Measurements from ENCODE around the gene CLDN34.

Gene CLDN34

DNA sequence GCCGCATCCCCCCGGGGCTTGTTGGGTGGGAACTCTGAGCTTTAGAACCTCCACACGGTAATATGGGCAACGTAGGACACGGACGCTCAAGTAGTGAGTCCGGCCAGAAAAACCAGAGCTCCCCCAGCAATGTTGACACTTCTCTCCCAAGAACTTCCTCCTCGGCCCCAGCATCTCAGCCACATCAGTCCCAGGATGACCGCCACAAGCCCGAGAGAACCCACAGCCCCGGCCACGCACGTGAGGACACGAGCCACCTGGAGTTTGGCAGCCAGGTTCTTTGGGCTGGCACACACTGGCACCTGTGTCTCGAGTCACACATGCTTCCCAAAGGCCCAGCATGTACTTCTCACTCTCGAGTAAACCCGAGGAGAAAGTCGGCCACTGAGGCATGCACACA lies 16.3 kb downstream of the CLDN34 start:
- no peak for DNase-seq

DNA sequence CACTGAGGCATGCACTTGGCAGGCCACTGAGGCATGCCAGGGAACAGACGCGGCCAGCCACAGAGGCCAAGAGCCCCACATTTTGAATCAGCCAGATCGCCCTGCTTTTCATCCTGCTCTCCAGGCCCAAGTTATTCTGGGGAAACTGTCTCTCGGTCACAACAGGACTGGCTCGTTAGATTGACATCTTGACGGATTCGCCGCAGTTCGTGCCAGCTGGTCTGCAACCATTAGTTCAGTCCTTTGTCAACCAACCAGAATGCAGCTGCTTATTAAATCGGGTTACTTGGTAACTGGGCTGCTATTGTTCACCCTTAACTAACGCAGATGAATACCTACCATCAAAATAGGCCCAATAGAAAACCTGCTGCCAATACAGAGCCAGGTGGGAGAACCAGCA lies 16.7 kb downstream of the CLDN34 start:
- DNase-seq: no peak

GRCh38 chrX:9988762-9989161 lies 21.6 kb downstream of the CLDN34 start:
- no peak for DNase-seq

DNA sequence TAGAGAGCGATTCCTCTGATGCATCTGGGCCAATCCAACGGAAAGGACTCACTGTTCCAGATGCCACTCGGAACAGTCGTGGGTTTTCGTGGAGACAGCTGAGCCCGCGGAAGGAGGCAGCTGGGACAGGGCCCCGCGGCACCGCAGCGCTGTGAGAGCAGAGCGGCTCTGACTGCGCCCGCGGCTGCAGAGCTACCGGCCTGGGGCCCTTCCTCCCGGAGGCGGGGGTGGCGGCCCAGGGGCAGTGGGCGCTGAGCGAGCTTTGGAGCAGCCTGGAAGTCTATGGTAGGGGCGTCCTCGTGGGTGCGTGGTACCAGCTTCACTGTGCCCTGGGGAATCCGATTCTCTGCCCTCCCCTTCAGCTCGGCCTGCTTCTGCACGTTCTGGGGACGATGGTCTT lies 24.9 kb downstream of the CLDN34 start:
- DNase-seq: no peak

DNA sequence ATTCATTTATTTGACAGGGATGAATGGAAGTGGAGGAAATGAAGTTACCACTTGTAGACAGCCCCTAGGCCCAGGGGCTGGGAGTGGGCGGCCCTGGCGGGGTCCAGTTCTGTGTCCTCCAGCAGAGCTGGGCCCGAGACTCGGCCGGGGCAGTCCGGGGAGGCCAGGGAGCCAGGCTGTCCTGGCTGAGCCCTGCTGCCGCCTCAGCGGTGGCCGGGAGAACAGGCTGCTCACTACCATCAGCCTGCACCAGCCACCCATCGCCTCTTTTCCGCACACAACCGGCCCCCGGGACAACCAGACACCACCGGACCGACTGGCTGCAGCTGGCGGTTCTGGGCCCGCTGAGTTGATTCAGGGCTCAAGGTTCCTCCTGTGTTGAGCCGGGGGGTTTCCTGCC lies 25.6 kb downstream of the CLDN34 start:
- DNase-seq: no peak

GRCh38 chrX:9995855-9996339 lies 28.7 kb downstream of the CLDN34 start:
- peak; percentile 65 for DNase-seq

- no peak for DNase-seq
Measured at GRCh38 chrX:9997041-9997440, 29.9 kb downstream of the CLDN34 start.

DNA sequence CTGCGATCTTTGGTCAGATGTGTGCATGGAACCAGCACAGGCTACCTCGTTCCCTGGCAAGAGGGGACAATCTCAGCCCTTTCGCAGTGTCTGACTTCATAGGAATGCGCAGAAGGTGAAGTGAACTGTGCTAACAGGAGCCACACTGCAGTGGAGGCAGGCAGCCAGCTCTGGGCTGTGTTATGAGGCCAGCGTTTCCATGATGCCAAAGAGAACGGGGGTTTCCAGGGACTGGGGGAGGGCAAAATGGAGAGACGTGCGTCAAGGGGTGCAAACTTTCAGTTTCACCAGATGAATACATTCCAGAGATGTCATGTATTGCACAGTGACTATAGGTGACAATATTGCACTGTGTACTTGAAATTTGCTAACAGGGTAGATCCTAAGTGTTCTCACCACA lies 30.4 kb downstream of the CLDN34 start:
- no peak for DNase-seq

DNA sequence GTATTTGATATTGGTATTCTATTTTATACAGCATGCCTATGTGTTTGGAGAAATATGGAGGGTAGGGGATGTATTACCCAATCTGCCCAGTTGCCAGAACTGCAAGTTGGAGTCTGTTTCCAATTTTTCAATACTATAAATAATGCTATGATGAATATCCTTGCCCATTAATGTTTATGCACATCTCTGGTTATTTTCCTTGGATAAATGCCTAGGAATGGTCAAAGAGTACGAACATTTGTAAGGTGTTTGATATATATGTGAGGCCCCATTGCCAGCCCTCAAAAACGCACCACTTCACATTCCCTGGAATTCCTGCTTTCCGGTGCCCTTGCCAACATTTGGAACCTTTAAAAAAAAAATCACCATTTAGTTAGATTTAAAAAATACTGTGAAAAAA lies 34.3 kb downstream of the CLDN34 start:
- DNase-seq: no peak

- DNase-seq: no peak
Measured at GRCh38 chrX:10004832-10005475, 37.8 kb downstream of the CLDN34 start.

DNA sequence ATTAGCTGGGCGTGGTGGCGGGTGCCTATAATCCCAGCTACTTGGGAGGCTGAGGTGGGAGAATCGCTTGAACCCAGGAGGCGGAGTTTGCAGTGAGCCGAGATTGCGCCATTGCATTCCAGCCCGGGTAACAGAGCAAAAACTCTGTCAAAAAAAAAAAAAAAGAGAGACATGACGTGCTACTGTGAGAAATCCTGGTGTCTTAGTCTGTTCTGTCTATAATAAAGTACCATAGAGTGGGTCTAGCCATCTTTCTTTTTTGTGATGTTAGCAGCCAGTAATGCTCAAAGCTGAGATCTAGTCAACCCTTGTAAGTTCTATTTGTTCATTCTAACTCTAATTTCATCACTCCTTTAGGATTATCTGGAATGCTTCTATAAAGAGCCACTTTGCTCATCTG lies 38.9 kb downstream of the CLDN34 start:
- DNase-seq: no peak

DNA sequence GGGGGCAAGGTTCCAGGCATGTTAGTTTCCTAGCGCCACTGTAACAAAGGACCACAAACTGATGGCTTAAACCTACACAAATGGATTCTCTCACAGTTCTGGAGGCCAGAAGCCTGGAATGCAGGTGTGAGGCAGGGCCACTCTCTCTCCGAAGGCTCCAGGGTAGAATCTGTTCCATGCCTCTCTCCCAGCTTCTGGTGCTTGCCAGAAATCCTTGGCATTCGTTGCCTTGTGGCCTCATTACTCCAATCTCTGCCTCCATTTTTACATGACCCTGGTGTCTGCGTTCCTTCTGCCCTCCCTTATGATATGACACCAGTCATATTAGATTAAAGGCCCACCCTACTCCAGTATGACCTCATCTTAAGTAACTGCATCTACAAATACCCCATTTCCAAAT lies 39.6 kb downstream of the CLDN34 start:
- no peak for DNase-seq

- DNase-seq: no peak
Measured at GRCh38 chrX:10007621-10008020, 40.5 kb downstream of the CLDN34 start.

GRCh38 chrX:10008483-10009056 lies 41.4 kb downstream of the CLDN34 start:
- DNase-seq: no peak

DNA sequence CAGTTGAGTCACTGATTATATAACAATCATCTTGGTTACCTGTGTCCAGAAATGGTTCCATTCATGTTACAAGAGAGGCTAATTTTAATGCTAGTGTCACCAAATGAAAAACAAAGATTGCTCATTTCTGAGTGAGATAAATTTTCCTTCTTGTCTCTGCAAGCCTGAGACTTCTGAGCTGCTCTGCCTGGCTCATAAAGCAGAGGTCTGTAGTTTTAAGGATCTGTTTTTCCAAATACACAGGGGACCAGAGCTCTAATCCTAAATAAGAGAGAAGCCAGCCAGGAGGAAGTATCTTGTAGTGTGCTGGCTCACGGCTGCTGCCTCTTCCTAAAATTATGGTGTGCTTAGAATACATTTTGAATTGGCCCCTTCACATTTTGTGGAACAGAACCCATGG lies 42.6 kb downstream of the CLDN34 start:
- DNase-seq: no peak

DNA sequence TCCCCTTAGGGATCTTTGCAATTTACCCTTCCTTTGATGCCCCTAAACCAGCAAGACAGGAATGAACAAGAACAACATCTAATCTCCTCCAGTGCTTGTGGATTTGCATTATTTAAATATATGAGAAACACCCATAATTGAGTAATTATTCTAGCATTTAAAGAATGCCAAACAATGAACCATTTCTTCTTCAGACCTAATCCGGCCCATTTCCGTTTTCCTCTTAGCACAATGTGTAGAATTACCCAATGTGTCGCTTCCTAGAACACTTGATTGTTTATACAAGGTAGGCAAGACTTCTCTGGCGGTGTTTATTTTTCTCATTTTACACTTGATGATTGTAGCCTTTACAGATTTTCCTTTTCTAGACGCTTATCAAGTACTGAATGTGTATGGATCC lies 43.5 kb downstream of the CLDN34 start:
- DNase-seq: no peak

GRCh38 chrX:10011261-10011931 lies 44.2 kb downstream of the CLDN34 start:
- DNase-seq: no peak

GRCh38 chrX:10011991-10012390 lies 44.8 kb downstream of the CLDN34 start:
- no peak for DNase-seq

GRCh38 chrX:10014462-10015354 lies 47.5 kb downstream of the CLDN34 start:
- DNase-seq: peak; percentile 59

DNA sequence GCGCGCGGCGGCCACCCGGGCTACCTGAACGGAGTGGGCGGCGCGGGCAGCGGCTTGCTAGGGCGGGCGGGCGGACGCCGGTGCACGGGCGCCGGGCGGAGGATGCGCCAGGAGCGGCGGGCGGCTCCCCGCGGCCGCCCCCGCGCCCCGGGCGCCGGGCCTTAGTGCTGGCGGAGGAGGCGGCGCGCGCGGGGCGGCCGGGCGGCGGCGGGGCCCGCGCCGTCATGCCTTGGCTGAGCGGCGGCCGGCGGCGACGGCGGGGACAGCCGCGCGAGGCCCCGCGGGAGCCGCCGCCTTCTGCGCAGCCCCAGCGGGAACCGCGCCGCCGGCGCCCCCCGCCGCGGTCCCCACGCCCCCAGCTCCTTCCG lies 48.2 kb downstream of the CLDN34 start:
- DNase-seq: no peak

DNA sequence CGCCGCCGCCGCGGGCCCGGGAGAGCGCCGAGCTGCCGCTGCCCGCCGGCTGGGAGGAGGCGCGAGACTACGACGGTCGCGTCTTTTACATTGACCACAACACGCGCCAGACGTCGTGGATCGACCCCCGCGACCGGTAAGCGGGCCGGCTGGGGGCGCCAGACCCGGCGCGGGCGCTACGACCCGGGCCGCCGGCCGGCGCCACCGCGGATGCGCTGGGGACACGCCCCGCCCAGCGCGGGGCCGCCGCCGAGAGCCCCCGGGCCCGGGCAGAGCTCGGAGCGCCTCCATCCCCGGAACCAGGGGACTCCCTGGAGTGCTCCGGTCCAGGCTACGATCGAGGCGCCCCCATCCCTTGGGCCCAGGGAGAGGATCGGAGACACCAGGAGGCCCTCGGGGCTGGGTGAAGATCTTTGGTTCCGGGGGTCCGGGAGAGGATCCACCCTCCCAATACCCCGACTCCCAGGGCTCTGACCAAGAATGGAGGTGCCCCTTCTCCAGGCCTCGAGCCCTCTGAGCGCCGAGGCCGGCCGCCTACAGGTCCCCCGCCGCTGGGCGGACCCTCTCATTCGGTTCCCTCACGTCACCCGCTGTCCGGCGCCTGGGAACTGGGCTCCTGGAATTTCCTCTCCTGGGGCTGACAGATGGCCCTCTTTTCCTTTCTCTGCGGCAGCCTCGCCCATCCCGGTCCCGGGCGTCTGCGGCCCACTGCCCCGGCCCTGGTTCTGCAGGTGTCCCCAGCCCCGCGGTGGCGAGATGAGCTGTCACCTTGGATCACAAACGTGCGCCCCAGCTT lies 48.8 kb downstream of the CLDN34 start:
- DNase-seq: no peak

DNA sequence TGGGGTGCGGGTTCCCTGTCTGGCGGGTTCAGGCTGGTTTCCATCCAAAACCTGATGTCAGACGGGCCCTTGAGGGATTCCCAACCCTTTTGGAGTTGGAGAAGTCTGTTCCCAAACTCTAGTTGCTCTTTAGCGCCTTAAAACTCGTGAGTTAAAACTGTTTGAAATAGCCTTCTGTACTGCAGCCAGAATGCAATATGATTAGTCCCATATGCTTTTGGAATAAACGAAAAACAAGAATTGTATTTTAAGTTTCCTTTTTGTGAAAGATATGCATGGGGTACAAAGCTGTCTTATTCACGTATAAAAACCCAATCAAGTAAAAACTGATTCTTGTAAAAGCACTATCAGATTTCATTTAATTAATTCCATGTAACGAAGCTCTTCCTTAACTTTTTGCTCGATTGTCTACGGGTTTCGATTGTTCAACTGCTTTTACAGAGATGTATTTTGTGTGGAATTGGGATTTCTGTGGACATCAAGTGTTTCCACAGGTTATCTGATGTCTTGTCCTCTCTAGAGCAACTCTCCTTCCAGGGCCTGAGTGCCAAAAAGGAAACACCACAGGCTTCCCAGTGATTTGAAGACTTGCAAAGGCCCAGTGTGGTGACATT lies 49.5 kb downstream of the CLDN34 start:
- no peak for DNase-seq

Data from activated CD4-positive, alpha-beta T cell treated with anti-CD3 and anti-CD28 coated beads for 1 hour (primary cell).